Panc1 (cell line): ENCODE results near the gene FNIP2.

Source experiments
- POLR2AphosphoS5 ChIP-seq: IDR thresholded peaks from 2 replicates; pipeline ENCODE4 v1.6.1; 2012; ENCODE audit warnings: mild to moderate bottlenecking, low read depth, low read length, moderate library complexity
- SIN3A ChIP-seq: IDR thresholded peaks from 2 replicates; pipeline ENCODE4 v1.6.1; 2012; ENCODE audit warnings: low read depth, mild to moderate bottlenecking, low read length, moderate library complexity, borderline replicate concordance; ENCODE audit not compliant: insufficient read depth
- TF ChIP-seq, protein P1 (sequence below): fragments of 450-650 bp; IDR thresholded peaks from 2 replicates; pipeline ENCODE4 v1.5.1; 2017; ENCODE audit warnings: mild to moderate bottlenecking

DNA sequence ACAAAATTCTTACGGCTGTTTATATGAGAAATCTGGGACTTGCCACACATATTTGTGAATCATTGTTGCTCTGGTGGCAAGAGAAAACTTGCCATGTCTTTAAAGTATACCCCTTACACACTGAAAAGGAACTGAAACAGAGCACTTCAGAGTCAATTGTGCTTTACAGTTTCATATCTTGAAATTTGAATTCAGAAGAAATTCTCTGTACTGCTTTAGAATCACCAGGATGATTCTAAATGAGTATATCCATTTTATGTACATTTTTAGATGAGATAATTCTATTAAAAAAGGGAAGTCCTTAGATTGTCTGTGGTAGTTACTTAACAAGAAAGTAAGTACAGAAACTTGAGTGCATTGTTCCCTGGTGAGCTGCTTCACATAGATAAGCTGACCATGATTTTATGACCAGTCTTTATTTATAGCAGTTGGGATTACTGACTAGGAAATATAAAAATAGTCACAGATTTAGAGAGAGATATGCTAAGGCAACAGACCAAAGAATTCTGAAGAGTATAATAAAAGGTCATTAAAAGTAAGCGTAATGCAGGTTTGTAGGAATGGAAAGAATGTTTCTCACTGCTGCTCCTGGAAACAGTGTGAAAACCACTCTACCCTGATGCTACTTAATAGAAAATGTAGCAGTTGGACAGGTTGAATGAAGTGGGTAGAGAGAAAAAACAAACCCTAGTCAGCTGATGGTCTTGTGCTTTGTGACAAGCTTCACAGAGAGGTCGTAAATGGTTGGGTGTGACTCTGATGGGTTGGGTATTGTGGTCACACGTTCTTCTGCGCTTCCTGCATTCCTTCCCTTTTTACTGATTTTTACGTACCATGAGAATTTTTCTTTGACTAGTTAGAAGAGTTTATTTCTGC, 41.0 kb downstream of the FNIP2 start:
- TF ChIP-seq POLR2AphosphoS5 (no peak), SIN3A (no peak)
- TF ChIP-seq, protein P1, sequence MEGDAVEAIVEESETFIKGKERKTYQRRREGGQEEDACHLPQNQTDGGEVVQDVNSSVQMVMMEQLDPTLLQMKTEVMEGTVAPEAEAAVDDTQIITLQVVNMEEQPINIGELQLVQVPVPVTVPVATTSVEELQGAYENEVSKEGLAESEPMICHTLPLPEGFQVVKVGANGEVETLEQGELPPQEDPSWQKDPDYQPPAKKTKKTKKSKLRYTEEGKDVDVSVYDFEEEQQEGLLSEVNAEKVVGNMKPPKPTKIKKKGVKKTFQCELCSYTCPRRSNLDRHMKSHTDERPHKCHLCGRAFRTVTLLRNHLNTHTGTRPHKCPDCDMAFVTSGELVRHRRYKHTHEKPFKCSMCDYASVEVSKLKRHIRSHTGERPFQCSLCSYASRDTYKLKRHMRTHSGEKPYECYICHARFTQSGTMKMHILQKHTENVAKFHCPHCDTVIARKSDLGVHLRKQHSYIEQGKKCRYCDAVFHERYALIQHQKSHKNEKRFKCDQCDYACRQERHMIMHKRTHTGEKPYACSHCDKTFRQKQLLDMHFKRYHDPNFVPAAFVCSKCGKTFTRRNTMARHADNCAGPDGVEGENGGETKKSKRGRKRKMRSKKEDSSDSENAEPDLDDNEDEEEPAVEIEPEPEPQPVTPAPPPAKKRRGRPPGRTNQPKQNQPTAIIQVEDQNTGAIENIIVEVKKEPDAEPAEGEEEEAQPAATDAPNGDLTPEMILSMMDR = no peak
